ENCODE results near the gene JPH3. TPM values are rescaled to one million over a fixed set of nuclear protein-coding genes. Genes with fewer than 3 reads are reported as not detected.

The JPH3 gene
- total RNA-seq, 1 experiment from 2014 or later: 39.0 TPM

DNA sequence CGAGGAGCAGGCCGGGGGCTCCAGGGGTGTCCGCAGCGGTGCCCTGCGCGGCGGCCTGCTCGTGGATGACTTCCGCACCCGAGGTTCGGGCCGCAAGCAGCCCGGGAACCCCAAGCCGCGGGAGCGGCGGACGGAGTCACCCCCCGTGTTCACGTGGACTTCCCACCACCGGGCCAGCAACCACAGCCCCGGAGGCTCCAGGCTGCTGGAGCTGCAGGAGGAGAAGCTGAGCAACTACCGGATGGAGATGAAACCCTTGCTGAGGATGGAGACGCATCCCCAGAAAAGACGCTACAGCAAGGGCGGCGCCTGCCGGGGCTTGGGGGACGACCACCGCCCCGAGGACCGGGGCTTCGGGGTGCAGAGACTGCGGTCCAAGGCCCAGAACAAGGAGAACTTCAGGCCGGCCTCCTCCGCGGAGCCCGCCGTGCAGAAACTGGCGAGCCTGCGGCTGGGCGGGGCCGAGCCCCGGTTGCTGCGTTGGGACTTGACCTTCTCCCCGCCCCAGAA lies 87.7 kb downstream of the JPH3 start:
- H3K4me3 Mint-ChIP-seq: no peak overlapping the region
- H3K9me3 Mint-ChIP-seq: no peaks in the 10 kb centered on the region
- TF ChIP-seq CBFB (CRISPR knock-in tag; IDR thresholded peaks at IDR 0.05; ENCODE audit: low read depth) (no peak), ZBTB21 (CRISPR knock-in tag; IDR thresholded peaks at IDR 0.05; ENCODE audit: borderline replicate concordance) (no peak), NR3C1 (CRISPR knock-in tag; conservative IDR thresholded peaks at IDR 0.05; ENCODE audit: low read depth) (no peak)
- no peak for ATAC-seq
- ChIA-PET CTCF (interaction anchor here (0.6 kb wide), 1 partner anchor 87 kb away, joined by 4 read pairs; no protein-coding TSS in a partner anchor), POLR2A (no interaction called here)
- no peak for DNase-seq (ENCODE audit: low spot score)
- no peaks in the 10 kb centered on the region for H3K27me3 Mint-ChIP-seq (ENCODE audit: low read depth)
- no peak overlapping the region for H3K27ac Mint-ChIP-seq
- no peaks in the 10 kb centered on the region for H3K4me1 Mint-ChIP-seq
- no peaks in the 10 kb centered on the region; the same call in 1 of the 2 replicates for H3K36me3 Mint-ChIP-seq

DNA sequence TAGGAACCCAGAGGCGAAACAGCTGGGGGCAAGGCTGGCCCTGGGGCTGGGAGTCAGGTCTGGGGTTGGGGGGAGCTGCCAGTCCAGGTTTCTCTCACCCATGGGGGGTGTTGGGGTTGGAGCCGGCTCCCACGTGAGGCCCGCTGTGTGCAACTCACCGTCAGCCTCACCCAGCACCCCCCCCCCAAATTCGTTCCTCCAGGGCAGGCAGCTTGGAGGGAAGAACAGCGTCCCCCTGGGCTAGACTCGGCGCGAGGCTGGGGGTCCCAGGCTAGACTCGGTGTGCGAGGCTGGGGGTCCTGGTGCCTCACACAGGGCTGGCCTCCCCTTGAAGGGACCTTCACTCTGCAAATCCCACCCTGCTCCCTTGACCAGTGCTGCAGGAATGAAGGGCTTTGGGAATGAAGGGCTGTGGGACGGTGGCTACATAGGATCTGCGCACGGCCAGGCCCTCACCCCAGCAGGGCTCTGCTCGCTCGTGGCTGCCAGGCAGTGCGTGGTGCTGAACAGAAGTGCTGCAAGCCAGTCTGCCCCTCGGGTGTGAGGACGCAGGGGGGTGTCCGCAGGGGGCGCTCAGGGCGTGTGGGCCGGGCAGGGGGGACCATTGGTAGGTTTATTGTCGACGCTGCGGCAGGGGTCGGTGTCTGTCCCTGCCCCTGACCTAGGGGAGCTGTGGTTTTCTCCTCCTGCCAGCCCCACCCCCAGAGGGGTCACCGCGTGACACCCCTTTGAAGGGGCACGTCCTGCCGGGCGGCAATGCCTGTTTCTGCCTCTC lies 88.8 kb downstream of the JPH3 start:
- no peaks in the 10 kb centered on the region for H3K4me1 Mint-ChIP-seq
- no peak for ATAC-seq
- peaks cover 4% of the 10 kb centered on the region; the same call in 1 of the 2 replicates for H3K36me3 Mint-ChIP-seq
- CTCF ChIA-PET: interaction anchor here (2.7 kb wide), 1 partner anchor 12 kb away, joined by 13 read pairs; no protein-coding TSS in a partner anchor
- H3K27ac Mint-ChIP-seq: no peak overlapping the region
- POLR2A ChIA-PET: no interaction called here
- H3K9me3 Mint-ChIP-seq: no peaks in the 10 kb centered on the region
- DNase-seq (ENCODE audit: low spot score): no peak
- no peak overlapping the region for H3K4me3 Mint-ChIP-seq
- H3K27me3 Mint-ChIP-seq (ENCODE audit: low read depth): no peaks in the 10 kb centered on the region
- TF ChIP-seq, protein P1, sequence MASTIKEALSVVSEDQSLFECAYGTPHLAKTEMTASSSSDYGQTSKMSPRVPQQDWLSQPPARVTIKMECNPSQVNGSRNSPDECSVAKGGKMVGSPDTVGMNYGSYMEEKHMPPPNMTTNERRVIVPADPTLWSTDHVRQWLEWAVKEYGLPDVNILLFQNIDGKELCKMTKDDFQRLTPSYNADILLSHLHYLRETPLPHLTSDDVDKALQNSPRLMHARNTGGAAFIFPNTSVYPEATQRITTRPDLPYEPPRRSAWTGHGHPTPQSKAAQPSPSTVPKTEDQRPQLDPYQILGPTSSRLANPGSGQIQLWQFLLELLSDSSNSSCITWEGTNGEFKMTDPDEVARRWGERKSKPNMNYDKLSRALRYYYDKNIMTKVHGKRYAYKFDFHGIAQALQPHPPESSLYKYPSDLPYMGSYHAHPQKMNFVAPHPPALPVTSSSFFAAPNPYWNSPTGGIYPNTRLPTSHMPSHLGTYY (CRISPR knock-in tag; IDR thresholded peaks at IDR 0.05): no peak
- TF ChIP-seq, protein P2, sequence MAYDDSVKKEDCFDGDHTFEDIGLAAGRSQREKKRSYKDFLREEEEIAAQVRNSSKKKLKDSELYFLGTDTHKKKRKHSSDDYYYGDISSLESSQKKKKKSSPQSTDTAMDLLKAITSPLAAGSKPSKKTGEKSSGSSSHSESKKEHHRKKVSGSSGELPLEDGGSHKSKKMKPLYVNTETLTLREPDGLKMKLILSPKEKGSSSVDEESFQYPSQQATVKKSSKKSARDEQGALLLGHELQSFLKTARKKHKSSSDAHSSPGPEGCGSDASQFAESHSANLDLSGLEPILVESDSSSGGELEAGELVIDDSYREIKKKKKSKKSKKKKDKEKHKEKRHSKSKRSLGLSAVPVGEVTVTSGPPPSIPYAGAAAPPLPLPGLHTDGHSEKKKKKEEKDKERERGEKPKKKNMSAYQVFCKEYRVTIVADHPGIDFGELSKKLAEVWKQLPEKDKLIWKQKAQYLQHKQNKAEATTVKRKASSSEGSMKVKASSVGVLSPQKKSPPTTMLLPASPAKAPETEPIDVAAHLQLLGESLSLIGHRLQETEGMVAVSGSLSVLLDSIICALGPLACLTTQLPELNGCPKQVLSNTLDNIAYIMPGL (CRISPR knock-in tag; IDR thresholded peaks at IDR 0.05): no peak
- no peak for TF ChIP-seq MYBL2 (CRISPR knock-in tag; IDR thresholded peaks at IDR 0.05)
- TF ChIP-seq, protein P3, sequence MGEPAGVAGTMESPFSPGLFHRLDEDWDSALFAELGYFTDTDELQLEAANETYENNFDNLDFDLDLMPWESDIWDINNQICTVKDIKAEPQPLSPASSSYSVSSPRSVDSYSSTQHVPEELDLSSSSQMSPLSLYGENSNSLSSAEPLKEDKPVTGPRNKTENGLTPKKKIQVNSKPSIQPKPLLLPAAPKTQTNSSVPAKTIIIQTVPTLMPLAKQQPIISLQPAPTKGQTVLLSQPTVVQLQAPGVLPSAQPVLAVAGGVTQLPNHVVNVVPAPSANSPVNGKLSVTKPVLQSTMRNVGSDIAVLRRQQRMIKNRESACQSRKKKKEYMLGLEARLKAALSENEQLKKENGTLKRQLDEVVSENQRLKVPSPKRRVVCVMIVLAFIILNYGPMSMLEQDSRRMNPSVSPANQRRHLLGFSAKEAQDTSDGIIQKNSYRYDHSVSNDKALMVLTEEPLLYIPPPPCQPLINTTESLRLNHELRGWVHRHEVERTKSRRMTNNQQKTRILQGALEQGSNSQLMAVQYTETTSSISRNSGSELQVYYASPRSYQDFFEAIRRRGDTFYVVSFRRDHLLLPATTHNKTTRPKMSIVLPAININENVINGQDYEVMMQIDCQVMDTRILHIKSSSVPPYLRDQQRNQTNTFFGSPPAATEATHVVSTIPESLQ (CRISPR knock-in tag; IDR thresholded peaks at IDR 0.05): no peak
- TF ChIP-seq, protein P4, sequence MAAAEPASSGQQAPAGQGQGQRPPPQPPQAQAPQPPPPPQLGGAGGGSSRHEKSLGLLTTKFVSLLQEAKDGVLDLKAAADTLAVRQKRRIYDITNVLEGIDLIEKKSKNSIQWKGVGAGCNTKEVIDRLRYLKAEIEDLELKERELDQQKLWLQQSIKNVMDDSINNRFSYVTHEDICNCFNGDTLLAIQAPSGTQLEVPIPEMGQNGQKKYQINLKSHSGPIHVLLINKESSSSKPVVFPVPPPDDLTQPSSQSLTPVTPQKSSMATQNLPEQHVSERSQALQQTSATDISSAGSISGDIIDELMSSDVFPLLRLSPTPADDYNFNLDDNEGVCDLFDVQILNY (CRISPR knock-in tag; IDR thresholded peaks at IDR 0.05): no peak
- no peak for TF ChIP-seq ATF1 (CRISPR knock-in tag; IDR thresholded peaks at IDR 0.05)
- TF ChIP-seq, protein P5, sequence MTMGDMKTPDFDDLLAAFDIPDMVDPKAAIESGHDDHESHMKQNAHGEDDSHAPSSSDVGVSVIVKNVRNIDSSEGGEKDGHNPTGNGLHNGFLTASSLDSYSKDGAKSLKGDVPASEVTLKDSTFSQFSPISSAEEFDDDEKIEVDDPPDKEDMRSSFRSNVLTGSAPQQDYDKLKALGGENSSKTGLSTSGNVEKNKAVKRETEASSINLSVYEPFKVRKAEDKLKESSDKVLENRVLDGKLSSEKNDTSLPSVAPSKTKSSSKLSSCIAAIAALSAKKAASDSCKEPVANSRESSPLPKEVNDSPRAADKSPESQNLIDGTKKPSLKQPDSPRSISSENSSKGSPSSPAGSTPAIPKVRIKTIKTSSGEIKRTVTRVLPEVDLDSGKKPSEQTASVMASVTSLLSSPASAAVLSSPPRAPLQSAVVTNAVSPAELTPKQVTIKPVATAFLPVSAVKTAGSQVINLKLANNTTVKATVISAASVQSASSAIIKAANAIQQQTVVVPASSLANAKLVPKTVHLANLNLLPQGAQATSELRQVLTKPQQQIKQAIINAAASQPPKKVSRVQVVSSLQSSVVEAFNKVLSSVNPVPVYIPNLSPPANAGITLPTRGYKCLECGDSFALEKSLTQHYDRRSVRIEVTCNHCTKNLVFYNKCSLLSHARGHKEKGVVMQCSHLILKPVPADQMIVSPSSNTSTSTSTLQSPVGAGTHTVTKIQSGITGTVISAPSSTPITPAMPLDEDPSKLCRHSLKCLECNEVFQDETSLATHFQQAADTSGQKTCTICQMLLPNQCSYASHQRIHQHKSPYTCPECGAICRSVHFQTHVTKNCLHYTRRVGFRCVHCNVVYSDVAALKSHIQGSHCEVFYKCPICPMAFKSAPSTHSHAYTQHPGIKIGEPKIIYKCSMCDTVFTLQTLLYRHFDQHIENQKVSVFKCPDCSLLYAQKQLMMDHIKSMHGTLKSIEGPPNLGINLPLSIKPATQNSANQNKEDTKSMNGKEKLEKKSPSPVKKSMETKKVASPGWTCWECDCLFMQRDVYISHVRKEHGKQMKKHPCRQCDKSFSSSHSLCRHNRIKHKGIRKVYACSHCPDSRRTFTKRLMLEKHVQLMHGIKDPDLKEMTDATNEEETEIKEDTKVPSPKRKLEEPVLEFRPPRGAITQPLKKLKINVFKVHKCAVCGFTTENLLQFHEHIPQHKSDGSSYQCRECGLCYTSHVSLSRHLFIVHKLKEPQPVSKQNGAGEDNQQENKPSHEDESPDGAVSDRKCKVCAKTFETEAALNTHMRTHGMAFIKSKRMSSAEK (CRISPR knock-in tag; IDR thresholded peaks at IDR 0.05; ENCODE audit: borderline replicate concordance): no peak
- no peak for TF ChIP-seq RORB (CRISPR knock-in tag; IDR thresholded peaks at IDR 0.05)
- TF ChIP-seq, protein P6, sequence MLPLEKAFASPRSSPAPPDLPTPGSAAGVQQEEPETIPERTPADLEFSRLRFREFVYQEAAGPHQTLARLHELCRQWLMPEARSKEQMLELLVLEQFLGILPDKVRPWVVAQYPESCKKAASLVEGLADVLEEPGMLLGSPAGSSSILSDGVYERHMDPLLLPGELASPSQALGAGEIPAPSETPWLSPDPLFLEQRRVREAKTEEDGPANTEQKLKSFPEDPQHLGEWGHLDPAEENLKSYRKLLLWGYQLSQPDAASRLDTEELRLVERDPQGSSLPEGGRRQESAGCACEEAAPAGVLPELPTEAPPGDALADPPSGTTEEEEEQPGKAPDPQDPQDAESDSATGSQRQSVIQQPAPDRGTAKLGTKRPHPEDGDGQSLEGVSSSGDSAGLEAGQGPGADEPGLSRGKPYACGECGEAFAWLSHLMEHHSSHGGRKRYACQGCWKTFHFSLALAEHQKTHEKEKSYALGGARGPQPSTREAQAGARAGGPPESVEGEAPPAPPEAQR (CRISPR knock-in tag; IDR thresholded peaks at IDR 0.05): no peak
- TF ChIP-seq, protein P7, sequence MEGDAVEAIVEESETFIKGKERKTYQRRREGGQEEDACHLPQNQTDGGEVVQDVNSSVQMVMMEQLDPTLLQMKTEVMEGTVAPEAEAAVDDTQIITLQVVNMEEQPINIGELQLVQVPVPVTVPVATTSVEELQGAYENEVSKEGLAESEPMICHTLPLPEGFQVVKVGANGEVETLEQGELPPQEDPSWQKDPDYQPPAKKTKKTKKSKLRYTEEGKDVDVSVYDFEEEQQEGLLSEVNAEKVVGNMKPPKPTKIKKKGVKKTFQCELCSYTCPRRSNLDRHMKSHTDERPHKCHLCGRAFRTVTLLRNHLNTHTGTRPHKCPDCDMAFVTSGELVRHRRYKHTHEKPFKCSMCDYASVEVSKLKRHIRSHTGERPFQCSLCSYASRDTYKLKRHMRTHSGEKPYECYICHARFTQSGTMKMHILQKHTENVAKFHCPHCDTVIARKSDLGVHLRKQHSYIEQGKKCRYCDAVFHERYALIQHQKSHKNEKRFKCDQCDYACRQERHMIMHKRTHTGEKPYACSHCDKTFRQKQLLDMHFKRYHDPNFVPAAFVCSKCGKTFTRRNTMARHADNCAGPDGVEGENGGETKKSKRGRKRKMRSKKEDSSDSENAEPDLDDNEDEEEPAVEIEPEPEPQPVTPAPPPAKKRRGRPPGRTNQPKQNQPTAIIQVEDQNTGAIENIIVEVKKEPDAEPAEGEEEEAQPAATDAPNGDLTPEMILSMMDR (IDR thresholded peaks at IDR 0.05): no peak
- TF ChIP-seq JUN (CRISPR knock-in tag; IDR thresholded peaks at IDR 0.05): no peak
- no peak for TF ChIP-seq GTF2I (CRISPR knock-in tag; conservative IDR thresholded peaks at IDR 0.05)
- TF ChIP-seq HMGA2 (CRISPR knock-in tag; IDR thresholded peaks at IDR 0.05): no peak
- TF ChIP-seq, protein P8, sequence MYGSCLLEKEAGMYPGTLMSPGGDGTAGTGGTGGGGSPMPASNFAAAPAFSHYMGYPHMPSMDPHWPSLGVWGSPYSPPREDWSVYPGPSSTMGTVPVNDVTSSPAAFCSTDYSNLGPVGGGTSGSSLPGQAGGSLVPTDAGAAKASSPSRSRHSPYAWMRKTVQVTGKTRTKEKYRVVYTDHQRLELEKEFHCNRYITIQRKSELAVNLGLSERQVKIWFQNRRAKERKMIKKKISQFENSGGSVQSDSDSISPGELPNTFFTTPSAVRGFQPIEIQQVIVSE (CRISPR knock-in tag; IDR thresholded peaks at IDR 0.05; ENCODE audit: borderline replicate concordance): no peak
- no peak for TF ChIP-seq FOXP1 (CRISPR knock-in tag; IDR thresholded peaks at IDR 0.05; ENCODE audit: borderline replicate concordance)
- no peak for TF ChIP-seq TEAD1 (CRISPR knock-in tag; IDR thresholded peaks at IDR 0.05)
